HG03457 (cell line): ENCODE measurements around the gene CDH8.
"Not testable (repeated sequence)": the region's sequence is repeated elsewhere in the genome, so short reads cannot be mapped to it uniquely, and the experiment has no call there.

Experiments
- ATAC-seq: cut with Tn5 transposase; IDR thresholded peaks from one replicate; pipeline ENCODE4 v1.9.1; 2021; ENCODE audit warnings: moderate number of reproducible peaks; ENCODE audit not compliant: unreplicated experiment

CDH8 gene

DNA sequence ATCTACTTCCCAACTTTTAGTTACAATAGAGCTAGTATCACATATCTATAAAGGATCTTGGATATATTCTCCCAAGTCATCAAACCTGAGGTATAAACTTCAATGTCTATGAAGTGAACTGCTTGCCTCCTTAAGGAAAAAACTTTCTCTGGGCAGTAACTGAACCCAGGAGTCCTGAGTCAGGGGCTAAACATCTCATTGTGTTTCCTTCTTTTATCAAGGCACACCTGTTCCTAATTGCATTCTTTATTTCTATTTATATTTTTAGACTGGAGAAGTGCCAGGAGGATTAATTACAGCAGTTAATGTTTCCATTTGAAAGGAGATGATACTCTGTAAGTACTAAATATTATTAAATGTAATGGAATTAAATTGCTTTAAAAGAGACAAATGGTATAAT, 98.6 kb downstream of the CDH8 start:
- ATAC-seq: no peak

DNA sequence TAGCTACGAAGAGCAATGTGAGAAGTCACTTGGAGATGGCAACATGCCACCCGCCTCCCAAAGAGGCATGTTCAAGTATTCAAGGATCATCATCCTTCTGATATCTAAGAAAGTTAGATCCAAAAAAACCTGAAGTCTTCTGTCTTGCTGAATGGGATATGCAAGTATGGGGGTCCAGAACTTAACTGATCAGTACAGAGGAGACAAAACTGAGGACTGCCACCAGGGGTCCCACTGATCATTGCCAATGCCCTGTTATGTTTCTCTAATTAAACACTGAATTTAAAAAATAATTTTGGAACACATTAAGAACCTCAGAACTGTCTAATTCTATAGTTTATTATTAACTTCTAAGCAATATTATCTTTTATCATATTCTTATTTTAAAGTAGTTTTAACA, 99.7 kb downstream of the CDH8 start:
- ATAC-seq: no peak

DNA sequence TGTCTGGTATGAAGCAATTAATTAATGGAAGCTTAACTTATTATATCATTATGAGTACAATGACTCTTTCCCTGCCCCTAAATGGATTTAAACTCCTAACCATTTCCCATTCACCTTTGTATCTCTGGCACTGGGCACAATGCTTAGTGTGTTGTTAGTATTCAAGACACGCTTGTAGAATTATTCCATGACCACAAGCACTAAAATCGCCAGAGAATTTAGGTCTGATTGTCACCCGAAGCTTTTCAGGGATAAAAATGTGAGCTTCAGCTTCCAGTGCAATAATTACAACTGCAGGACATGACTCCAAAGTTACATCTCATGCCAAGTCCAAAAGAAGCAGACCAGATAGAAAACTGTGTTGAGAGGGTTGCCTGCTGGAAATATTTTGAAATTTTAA, 101.6 kb downstream of the CDH8 start:
- no peak for ATAC-seq

DNA sequence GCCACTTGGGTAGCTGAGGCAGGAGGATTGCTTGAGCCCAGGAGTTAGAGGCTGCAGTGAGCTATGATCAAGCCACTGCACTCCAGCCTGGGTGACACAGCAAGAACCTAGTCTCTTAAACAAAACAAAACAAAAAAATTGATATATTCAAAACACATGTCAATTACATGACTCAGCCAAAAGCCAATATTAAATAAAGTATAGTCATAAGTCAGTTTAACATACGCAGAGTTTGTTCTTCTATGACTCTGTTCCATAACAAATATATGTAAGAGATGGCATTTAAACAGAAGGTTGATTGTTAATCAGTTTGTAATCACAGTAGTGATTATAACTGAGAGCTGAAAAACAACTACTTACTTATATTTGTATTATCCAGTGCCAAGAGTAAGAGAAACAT, 106.5 kb downstream of the CDH8 start:
- no peak for ATAC-seq

DNA sequence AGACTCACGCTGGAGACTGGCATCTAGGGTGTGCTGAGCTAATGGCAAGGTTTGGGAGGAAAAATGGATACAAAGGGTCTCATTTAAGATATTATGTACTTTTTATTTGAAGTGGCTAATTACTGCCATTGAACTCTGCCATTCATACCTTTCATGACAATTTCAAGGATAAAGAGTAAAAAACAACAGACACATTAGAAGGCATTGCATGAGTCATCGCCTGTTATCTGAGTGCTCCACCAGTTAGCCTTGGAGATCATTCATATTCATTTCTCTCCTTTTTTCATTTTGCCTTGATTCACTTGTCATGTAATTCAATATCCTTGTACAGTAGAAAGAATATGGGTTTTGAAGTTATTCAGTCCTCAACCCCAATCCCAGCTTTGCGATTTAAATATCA, 109.5 kb downstream of the CDH8 start:
- ATAC-seq: no peak

DNA sequence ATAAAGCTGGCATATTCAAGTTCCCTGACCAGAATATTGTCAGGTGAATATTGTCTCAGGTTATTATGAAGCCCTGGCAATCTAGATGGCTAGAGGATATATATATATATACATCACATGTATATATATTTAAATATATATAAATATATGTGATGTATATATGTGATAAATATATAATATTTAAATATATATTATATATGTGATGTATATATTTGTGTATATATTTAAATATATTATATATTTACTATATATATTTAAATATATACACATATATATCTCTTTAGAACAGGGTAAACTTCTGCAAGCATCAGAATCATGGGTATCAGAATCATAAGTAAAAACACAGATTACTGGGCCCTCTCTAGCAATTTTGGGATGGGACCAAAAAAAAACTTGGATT, 112.6 kb downstream of the CDH8 start:
- ATAC-seq: no peak

DNA sequence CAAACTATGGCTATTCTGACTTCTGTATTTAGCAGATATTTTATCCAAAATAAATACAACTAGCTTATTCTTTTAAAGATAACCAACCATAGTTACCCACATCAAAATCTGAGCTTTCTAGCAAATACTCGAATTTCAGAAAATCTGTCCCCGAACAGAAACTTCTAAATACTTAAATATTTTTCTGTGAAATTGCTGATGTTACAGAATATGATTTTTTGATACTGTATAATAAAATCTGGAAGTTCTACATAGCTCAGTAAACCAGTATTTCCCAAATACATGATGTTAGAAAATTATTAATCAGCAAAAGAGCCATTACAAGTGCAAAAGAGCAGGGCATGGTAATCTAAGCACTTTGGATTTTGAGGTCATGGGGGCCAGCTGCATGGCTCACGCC, 114.9 kb downstream of the CDH8 start:
- no peak for ATAC-seq

DNA sequence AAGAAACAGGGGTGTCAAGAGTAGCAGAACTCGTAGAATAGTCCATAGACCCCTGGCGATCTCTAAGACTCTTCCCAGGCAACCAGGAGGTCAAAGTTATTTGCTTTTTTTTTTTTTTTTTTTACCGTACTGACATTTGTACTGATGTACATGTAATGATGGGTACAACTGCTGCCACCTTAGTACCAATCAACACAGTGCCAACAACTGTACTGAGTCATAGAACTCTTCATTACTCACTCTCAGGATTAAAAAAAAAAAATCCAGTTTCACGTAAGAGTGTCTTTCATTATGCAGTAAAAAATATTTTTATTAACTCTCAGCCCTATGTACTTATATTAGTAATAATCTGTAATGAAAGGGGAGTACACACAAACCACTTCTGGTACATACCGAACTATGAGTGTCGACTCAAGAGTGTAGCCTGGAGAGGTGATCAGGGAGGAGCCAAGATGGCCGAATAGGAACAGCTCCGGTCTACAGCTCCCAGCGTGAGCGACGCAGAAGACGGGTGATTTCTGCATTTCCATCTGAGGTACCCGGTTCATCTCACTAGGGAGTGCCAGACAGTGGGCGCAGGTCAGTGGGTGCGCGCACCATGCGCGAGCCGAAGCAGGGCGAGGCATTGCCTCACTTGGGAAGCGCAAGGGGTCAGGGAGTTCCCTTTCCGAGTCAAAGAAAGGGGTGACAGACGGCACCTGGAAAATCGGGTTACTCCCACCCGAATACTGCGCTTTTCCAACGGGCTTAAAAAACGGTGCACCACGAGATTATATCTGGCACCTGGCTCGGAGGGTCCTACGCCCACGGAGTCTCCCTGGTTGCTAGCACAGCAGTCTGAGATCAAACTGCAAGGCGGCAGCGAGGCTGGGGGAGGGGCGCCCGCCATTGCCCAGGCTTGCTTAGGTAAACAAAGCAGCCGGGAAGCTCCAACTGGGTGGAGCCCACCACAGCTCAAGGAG, 118.1 kb downstream of the CDH8 start:
- ATAC-seq: not testable (repeated sequence)

DNA sequence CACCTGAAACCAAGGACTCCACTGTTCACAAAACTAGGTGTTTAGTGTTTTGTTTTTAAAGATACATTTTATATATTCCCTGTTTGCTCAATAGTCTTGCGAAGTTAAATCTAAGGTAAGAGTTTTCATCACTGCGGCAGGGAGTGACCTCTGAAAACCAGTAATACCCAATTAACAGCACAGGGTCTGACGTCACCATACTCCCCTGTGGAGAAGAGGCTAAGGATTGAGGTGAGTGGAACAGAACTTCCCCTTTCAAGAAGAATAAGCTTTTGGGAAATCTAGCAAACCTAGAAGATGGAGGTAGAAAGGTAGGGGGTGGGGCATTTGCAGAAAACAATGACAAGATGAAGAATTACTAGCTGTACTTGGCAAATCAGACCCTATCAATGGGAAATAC, 120.7 kb downstream of the CDH8 start:
- ATAC-seq: no peak

DNA sequence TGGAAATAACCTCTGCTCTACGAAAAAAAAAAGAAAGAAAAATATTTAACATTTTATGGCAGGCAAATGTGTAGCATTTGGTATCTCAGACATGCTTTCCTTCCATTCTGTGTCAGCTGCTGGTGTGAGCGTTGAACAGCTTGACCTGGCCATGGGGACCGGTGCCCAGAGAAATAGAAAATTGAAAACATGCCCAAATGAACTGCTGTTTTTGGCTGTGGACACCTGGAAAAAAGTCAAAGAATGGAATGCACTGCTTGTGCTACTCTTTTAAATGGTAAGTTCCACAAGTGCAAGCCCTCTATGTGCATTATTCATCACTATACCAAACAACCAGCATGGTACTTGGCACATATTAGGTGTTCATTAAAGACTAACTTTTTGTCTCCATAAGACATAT, 127.2 kb downstream of the CDH8 start:
- no peak for ATAC-seq

DNA sequence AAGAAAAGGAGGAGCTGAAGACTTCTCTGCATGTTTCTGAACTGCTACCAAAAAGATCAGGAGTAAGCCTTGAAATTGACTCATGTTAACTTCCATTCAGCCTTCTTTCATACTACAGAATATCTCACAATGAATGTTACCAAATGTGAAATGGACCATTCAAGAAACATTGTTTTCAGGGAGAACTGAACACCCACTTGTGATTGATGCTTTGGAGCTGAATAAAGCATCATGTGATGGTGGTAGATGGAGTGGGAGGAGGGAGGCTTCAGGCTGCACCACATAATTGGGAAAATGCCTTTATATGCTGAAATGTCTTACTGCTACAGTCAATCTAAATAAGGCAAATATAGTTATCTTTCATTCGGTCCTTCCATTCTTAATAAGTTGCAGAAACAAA, 127.8 kb downstream of the CDH8 start:
- ATAC-seq: no peak

DNA sequence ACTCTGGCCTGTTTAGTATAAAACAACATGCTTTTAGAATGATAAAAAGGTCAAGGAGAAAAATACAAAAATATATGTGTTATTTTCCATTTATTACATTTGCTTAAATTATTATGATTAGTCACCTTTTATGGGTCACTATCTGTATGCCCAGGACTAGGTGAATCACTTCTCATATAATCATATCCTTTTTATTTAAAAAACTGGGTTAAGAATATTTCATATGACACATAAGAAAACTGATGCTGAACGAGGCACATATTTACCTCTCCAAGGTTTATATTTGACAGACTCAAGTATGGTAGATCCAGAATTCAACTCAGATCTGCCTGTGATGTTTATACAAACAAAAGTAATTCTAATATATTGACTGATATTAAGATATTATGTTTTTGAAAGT, 134.5 kb downstream of the CDH8 start:
- ATAC-seq: no peak

DNA sequence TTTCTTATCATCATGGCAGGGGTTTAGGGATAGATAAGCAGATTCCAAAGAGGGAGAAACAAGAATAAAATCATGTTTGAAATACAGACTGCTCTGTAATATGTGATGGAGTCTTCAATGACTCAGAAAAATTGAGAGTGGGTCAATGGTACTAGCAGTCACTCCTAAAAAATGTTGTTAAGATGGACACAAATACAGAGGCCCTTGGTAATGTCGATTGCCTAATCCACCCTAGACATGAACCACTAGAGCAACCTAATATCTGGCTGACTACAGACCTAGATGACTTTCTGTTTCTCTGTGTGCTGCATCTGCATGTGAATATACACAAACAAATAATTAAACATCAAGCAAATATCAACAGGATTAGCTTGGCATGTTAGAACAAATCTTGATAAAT, 135.8 kb downstream of the CDH8 start:
- ATAC-seq: no peak

DNA sequence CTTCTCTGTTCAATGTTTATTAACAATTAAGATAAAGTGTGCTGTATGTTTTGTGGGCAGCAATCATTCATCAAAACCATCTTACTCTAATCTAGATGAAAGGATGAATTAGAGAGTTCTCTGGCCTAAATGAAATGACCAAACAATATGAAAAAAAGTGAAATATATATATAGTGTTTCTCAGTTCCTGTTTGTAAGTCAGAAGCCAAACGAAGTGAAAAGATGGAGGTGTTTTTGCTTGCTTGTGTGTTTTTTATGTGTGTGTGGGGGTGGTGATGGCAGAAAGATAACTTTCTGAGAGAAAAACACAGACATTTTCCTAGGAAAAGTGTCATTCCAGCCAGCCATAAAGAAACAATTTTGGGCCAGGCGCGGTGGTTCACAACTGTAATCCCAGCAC, 138.6 kb downstream of the CDH8 start:
- ATAC-seq: no peak

DNA sequence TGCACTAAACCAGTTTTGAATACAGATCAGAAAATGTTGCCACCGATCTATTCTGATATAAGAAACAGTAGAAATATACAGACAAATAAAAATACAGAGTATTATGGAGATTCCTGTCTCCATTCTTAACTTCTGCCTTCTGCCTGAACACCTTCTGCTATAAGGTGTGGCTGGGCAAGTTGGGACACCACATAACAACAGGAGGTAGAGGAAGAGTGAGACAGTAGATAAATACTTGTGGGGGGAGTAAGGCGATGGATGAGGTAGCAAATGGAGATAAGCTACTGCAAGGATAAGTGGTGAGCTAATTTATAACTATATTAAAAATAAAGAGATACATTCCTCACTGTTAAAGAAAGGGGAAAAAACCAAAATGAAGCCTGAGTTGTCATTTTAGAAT, 143.7 kb downstream of the CDH8 start:
- no peak for ATAC-seq

DNA sequence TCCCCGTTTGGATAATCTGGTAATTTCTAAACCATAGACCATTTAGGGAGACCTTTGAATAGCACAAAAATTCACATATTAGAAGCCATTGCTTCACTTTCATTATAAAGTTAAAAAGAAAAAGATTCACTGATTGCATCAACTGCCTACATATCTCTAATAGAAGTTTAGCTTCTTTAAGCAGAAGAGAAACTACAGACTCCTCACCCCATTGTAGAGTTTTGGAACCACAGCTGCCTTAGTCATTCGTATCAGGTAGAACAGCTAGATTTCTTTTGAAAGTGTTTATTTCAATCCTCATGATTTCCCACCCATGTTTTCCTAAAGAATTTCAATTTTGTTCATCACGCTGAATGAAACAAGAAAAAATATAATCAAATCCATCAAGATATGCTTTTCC, 144.8 kb downstream of the CDH8 start:
- no peak for ATAC-seq

DNA sequence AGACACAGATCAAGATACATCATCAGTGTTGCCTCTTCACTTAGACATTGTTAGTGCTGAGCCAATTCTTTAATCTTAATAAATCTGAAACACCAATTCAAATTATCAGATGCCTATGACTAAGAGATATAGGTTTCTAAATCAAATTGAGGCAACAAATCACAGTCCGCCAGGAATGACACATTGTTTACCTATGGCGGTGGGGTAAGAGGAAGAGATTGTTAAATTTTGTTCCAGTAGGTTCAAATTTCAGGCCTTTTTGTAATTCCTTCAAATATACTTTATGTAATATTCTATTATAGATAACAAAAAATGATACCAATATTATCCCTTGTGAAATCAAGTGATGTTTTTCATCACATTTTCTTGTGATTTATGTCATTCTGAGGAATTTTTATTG, 145.9 kb downstream of the CDH8 start:
- no peak for ATAC-seq

DNA sequence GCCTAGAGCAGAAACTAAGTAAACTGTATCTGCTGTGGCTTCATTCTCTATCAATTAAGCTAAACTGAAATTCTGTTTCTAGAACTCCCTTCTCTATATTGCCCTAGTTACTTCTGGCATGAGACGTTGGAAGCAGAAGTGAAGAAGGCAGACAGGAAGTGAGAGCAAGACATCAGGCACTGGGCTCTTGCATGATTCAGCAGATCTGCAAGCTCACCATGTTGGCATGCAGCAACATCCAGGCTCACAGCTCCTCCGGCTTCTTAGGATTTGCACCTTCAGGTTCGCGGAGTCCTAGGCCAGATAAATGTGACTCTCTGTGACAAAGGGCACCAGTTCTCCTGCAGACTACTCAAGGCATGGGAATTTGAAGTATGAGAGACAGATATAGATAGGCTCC, 148.3 kb downstream of the CDH8 start:
- ATAC-seq: no peak

DNA sequence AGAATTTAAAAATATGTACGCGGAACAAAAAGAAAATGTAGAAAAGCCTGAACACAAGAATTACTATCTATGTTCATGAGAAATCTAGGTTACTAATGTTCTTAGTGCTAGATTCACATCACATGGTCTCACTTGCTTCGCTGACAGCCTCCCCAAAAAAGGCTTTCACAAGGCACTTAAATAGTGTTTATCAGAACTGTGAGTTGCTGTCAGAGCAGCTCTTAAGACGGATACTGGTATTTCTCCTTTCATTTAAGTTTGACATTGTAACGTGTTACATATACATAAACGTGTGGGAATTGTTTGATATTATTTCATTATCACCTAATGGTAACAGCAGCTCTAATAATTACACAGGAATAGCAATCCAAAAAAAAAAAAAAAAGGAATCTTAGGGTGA, 150.9 kb downstream of the CDH8 start:
- ATAC-seq: no peak

DNA sequence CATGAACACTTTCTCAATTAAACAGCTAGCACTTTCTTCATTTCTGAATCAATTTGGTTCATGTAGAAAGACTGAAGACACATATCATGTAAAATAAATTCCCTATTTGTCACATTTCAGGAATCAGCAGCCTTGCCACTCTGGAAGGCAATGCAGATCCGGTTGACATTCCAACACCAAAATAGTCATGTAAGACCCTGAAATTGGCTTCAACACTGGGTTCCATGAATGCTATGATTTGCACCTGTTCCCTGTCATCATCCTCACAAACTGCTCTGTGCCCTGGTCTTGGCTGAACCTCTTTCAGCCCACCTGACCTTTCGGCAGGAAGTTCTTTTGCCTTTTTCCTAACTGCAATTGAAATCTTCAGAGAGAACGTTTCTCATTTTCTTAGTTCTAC, 156.9 kb downstream of the CDH8 start:
- ATAC-seq: no peak

DNA sequence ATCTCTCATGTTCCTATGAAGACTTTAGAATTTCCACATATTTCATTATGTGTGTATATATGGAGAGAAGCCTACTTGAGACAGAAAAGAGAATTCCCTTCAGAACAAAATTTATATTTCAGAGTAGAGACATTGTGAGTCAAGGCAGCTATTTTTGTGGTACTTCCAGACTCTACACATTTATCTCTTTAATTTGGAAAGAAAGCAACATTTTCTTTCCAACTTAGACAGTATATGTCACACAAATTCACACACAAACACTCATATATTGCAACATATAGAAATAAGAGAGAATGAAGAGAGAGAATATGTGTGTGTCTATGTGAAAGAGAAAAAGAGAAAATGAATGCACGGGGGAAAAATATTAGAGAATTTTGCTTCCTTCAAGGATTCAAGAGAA, 158.8 kb downstream of the CDH8 start:
- ATAC-seq: no peak

DNA sequence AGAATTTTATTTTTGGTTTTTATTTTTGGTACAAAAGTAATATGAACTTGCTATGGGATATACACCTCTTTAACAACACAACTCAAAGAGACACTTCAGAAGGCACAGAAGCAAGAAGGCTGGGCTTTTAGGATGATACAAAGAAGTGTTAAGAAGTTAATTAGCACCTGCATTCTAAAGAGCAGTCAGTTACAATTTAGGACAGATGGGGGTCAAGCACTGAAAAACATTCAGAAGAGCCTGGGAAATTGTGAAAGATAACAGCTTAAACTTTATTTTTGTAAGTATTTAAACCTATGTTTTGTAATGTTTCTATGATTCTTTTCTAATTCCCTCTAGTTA, 163.5 kb downstream of the CDH8 start:
- no peak for ATAC-seq
